ES-I3 (cell line): Measurements from ENCODE around the gene WDR90.

ENCODE experiments used
- H3K36me3 ChIP-seq: 2 replicates; pipeline ENCODE4 v1.6.1; 2013; ENCODE audit warnings: mild to moderate bottlenecking, low read length, control low read depth, moderate library complexity; ENCODE audit not compliant: insufficient read depth
- H3K4me1 ChIP-seq: 2 replicates; pipeline ENCODE4 v1.6.1; 2013; ENCODE audit warnings: mild to moderate bottlenecking, control low read depth, low read length; ENCODE audit not compliant: insufficient read depth
- H3K9ac ChIP-seq: 2 replicates; pipeline ENCODE4 v1.6.1; 2013; ENCODE audit warnings: low read depth, mild to moderate bottlenecking, low read length, moderate library complexity
- H3K9me3 ChIP-seq: 2 replicates; pipeline ENCODE4 v1.6.1; 2013; ENCODE audit warnings: mild to moderate bottlenecking, low read length, moderate library complexity; ENCODE audit not compliant: control insufficient read depth, insufficient read depth

The WDR90 gene

GRCh38 chr16:668519-669171, 19.5 kb downstream of the WDR90 start:
- Histone ChIP-seq H3K36me3 (peaks cover 26% of the 10 kb centered on the region), H3K4me1 (peaks cover 4% of the 10 kb centered on the region; the same call in 1 of the 2 replicates), H3K9ac (peak overlapping the region; percentile 87), H3K9me3 (no peaks in the 10 kb centered on the region)

GRCh38 chr16:669666-670065, 20.5 kb downstream of the WDR90 start:
- peaks cover 26% of the 10 kb centered on the region for H3K36me3 ChIP-seq
- peaks cover 4% of the 10 kb centered on the region; the same call in 1 of the 2 replicates for H3K4me1 ChIP-seq
- no peaks in the 10 kb centered on the region for H3K9me3 ChIP-seq
- H3K9ac ChIP-seq: no peak overlapping the region

DNA sequence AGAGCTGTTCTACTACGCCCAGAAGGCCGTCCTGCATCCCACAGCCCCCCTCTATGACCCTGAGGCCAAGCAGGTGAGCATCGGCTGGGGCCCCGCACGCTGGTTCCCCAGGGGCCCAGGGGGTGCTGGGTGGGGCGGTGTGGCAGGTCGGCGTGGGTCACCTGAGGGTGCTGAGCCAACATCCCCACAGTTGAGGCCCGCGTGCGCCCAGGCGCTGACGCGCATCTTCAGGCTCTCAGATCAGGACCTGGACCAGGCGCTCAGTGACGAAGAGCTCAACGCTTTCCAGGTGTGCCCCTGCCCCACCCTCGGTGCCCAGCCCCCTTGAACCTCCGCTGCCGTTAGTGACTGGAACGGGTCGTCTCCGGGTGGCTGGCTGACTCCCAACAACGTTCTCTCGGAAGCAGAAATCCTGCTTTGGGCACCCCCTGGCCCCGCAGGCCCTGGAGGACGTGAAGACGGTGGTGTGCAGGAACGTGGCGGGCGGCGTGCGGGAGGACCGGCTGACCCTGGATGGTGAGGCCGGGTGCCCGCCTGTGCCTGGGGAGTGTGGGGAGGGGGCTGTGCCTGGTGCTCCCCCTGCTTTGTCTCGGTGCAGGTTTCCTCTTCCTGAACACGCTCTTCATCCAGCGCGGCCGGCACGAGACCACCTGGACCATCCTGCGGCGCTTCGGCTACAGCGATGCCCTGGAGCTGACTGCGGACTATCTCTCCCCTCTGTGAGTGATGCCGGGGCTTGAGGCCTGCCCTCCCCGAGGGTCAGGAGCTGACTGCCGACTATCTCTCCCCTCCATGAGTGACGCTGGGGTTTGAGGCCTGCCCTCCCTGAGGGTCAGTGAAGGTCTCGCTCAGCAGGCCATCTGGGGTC, 21.6 kb downstream of the WDR90 start:
- peaks cover 4% of the 10 kb centered on the region; the same call in 1 of the 2 replicates for H3K4me1 ChIP-seq
- H3K9me3 ChIP-seq: no peaks in the 10 kb centered on the region
- H3K36me3 ChIP-seq: peaks cover 26% of the 10 kb centered on the region
- no peak overlapping the region for H3K9ac ChIP-seq

GRCh38 chr16:671353-672131, 22.4 kb downstream of the WDR90 start:
- H3K9me3 ChIP-seq: no peaks in the 10 kb centered on the region
- H3K36me3 ChIP-seq: peaks cover 26% of the 10 kb centered on the region
- no peak overlapping the region for H3K9ac ChIP-seq
- H3K4me1 ChIP-seq: peaks cover 4% of the 10 kb centered on the region; the same call in 1 of the 2 replicates

GRCh38 chr16:672371-672770, 23.2 kb downstream of the WDR90 start:
- Histone ChIP-seq H3K9ac (no peak overlapping the region), H3K9me3 (no peaks in the 10 kb centered on the region), H3K36me3 (peaks cover 26% of the 10 kb centered on the region), H3K4me1 (peaks cover 3% of the 10 kb centered on the region; the same call in 1 of the 2 replicates)

GRCh38 chr16:672851-673250, 23.7 kb downstream of the WDR90 start:
- Histone ChIP-seq H3K36me3 (peaks cover 26% of the 10 kb centered on the region), H3K4me1 (no peaks in the 10 kb centered on the region; the same call in 1 of the 2 replicates), H3K9ac (no peak overlapping the region), H3K9me3 (no peaks in the 10 kb centered on the region)

GRCh38 chr16:673399-673991, 24.3 kb downstream of the WDR90 start:
- Histone ChIP-seq H3K9ac (no peak overlapping the region), H3K4me1 (no peaks in the 10 kb centered on the region; the same call in 1 of the 2 replicates), H3K9me3 (no peaks in the 10 kb centered on the region), H3K36me3 (peaks cover 26% of the 10 kb centered on the region)

GRCh38 chr16:674214-674881, 25.2 kb downstream of the WDR90 start:
- Histone ChIP-seq H3K36me3 (peaks cover 26% of the 10 kb centered on the region), H3K9ac (no peak overlapping the region), H3K9me3 (no peaks in the 10 kb centered on the region), H3K4me1 (no peaks in the 10 kb centered on the region)

- Histone ChIP-seq H3K9me3 (no peaks in the 10 kb centered on the region), H3K36me3 (peaks cover 19% of the 10 kb centered on the region), H3K9ac (peak within 1 kb of the TSS; percentile 41; the same call in 1 of the 2 replicates), H3K4me1 (no peaks in the 10 kb centered on the region)
Measured at GRCh38 chr16:674968-675883, 26.1 kb downstream of the WDR90 start, which contains the start of gene RHBDL1. Gene RHBDL1 (plus strand): TSS chr16:675671. CDS start chr16:675791, 120 bp downstream.

DNA sequence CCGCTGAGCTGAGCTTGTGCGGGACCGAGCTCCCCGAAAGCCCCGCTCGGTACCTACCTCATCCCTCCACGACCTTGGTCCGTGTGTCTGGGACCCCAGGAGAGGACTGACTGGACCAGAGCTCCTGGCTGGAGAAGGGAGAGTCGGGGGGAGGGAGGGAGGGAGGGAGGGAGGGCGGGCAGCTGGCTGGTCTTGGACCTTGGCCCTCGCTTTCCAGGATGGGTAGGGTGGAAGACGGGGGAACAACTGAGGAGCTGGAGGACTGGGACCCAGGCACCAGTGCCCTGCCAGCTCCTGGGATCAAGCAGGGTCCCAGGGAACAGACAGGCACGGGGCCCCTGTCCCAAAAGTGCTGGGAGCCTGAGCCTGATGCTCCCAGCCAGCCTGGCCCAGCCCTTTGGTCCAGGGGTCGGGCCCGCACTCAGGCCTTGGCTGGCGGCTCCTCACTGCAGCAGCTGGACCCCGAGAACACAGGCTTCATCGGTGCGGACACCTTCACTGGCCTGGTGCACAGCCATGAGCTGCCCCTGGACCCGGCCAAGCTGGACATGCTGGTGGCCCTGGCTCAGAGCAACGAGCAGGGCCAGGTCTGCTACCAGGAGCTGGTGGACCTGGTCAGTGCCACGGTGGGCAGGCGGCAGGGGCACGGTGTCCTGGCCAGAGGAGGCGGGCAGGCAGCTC, 26.9 kb downstream of the WDR90 start:
- H3K4me1 ChIP-seq: no peaks in the 10 kb centered on the region
- no peaks in the 10 kb centered on the region for H3K9me3 ChIP-seq
- peak overlapping the region; percentile 41; the same call in 1 of the 2 replicates for H3K9ac ChIP-seq
- peaks cover 11% of the 10 kb centered on the region for H3K36me3 ChIP-seq

DNA sequence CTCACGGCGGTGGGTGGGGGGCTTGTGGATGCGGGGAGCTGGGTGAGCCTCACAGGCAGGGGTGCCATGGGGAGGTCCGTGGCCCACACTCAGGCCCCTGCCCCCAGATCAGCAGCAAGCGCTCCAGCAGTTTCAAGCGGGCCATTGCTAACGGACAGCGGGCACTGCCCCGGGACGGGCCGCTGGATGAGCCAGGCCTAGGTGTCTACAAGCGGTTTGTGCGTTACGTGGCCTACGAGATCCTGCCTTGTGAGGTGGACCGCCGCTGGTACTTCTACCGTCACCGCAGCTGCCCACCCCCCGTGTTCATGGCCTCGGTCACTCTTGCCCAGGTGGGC, 27.4 kb downstream of the WDR90 start:
- peaks cover 10% of the 10 kb centered on the region for H3K36me3 ChIP-seq

DNA sequence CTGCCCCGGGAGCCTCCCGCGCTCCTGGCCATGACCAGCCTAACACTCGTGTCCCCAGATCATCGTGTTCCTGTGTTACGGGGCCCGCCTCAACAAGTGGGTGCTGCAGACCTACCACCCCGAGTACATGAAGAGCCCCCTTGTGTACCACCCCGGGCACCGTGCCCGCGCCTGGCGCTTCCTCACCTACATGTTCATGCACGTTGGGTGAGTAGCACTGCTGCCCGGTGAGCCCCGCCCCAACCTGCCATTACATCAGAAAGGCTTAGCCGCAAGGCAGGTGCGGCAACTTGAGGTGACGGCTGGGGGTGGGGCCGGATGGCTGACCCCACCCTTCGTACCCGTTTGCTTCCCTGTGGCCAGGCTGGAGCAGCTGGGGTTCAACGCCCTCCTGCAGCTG, 27.7 kb downstream of the WDR90 start:
- H3K4me1 ChIP-seq: no peaks in the 10 kb centered on the region
- peaks cover 10% of the 10 kb centered on the region for H3K36me3 ChIP-seq
- no peak overlapping the region for H3K9ac ChIP-seq
- H3K9me3 ChIP-seq: no peaks in the 10 kb centered on the region

More for the DNA sequence above, 27.4 kb downstream of the WDR90 start:
- no peak overlapping the region for H3K9ac ChIP-seq
- no peaks in the 10 kb centered on the region for H3K4me1 ChIP-seq
- H3K9me3 ChIP-seq: no peaks in the 10 kb centered on the region
